Frontal cortex (tissue), 4 donors: ENCODE results near the gene STAG1. TPM values are rescaled to one million over a fixed set of nuclear protein-coding genes. Genes with fewer than 3 reads are reported as not detected.
"Not testable (repeated sequence)": the region's sequence is repeated elsewhere in the genome, so short reads cannot be mapped to it uniquely, and the experiment has no call there.

Source experiments
- DNase-seq, 2 donors: peaks; one replicate each; pipeline ENCODE4 v3.0.0; 2012; ENCODE audit warnings: low spot score in 2 of 2
- FAIRE-seq: peaks from 2 replicates; lab custom pipeline; 2012; peaks lifted over from hg19 to GRCh38; lab: Jason Lieb, UNC
- total RNA-seq: library from RNA; depleted of rRNA; stranded (reverse); fragments of >200 nt; gene quantifications from one replicate; pipeline ENCODE4 v1.2.3, GENCODE V29; 2014
- donor health status: control.
- donor health status: control.
- donor health status: control.

Gene STAG1
- 92.5 TPM for total RNA-seq

- no peak for FAIRE-seq
- DNase-seq, result no peak
Observed at GRCh38 chr3:136752172-136752421, at the start of gene STAG1. Gene STAG1 (minus strand): TSS chr3:136752378. CDS start chr3:136630898, 121,480 bp downstream.

GRCh38 chr3:136801146-136801545 lies 49.0 kb upstream of the STAG1 start:
- DNase-seq, FAIRE-seq: not testable (repeated sequence)

GRCh38 chr3:136792556-136793330 lies 40.6 kb upstream of the STAG1 start:
- no peak for FAIRE-seq
- DNase-seq, result peak in 1 of 2 donors; percentile 24

- DNase-seq, result no peak
Observed at GRCh38 chr3:136790786-136791185, 38.6 kb upstream of the STAG1 start.

GRCh38 chr3:136789976-136790375 lies 37.8 kb upstream of the STAG1 start:
- no peak for DNase-seq
- no peak for FAIRE-seq

More at GRCh38 chr3:136790786-136791185, 38.6 kb upstream of the STAG1 start:
- FAIRE-seq, result no peak

- DNase-seq, result no peak
- no peak for FAIRE-seq
Observed at GRCh38 chr3:136788154-136788553, 36.0 kb upstream of the STAG1 start.

- no peak for FAIRE-seq
- peak in 1 of 2 donors; percentile 34 for DNase-seq
Observed at GRCh38 chr3:136787349-136787748, 35.2 kb upstream of the STAG1 start.

GRCh38 chr3:136783708-136784191 lies 31.6 kb upstream of the STAG1 start:
- FAIRE-seq (no peak), DNase-seq (no peak)

- DNase-seq (no peak), FAIRE-seq (no peak)
Observed at GRCh38 chr3:136780741-136781140, 28.6 kb upstream of the STAG1 start.

GRCh38 chr3:136778865-136779264 lies 26.7 kb upstream of the STAG1 start:
- no peak for FAIRE-seq
- no peak for DNase-seq

- no peak for DNase-seq
- FAIRE-seq, result no peak
Observed at GRCh38 chr3:136772709-136773108, 20.5 kb upstream of the STAG1 start.

GRCh38 chr3:136758160-136759102 lies 6.3 kb upstream of the STAG1 start:
- DNase-seq, FAIRE-seq: not testable (repeated sequence)

GRCh38 chr3:136755192-136755591 lies 3.0 kb upstream of the STAG1 start:
- FAIRE-seq (no peak), DNase-seq (no peak)

GRCh38 chr3:136753326-136753939 lies 1.3 kb upstream of the STAG1 start:
- DNase-seq (no peak), FAIRE-seq (no peak)

- DNase-seq (peak; percentile 89 to 94), FAIRE-seq (no peak)
Observed at GRCh38 chr3:136752422-136753325, 496 bp upstream of the STAG1 start.

GRCh38 chr3:136751316-136752171 lies 634 bp downstream of the STAG1 start:
- DNase-seq, result peak; percentile 73 to 82
- FAIRE-seq, result no peak

GRCh38 chr3:136750897-136751315 lies 1.3 kb downstream of the STAG1 start:
- DNase-seq, result no peak
- no peak for FAIRE-seq

GRCh38 chr3:136750209-136750896 lies 1.8 kb downstream of the STAG1 start:
- no peak for FAIRE-seq
- no peak for DNase-seq
